H1 (cell line): ENCODE data around the gene OR52E8. TPM values are rescaled to one million over a fixed set of nuclear protein-coding genes. Genes with fewer than 3 reads are reported as not detected.

Source experiments
- CTCF ChIA-PET: fragments of 300-600 bp; sonication (Branson Sonifier 250); formaldehyde crosslinking; loops from one replicate; lab custom pipeline; 2021; ENCODE audit not compliant: partially characterized antibody; lab: Charles Lee
- POLR2A ChIA-PET: fragments of 300-600 bp; sonication (Branson Sonifier 250); formaldehyde crosslinking; loops from one replicate; lab custom pipeline; 2021; ENCODE audit warnings: inconsistent platforms; ENCODE audit not compliant: partially characterized antibody; lab: Charles Lee
- DNase-seq, 2 experiments: peaks; one replicate each; pipeline versions ENCODE4 v3.0.0 to v3.0.0-alpha.2; 2010 to 2022; ENCODE audit warnings: low spot score in 2 of 2, low read depth in 1 of 2, mixed read lengths in 1 of 2
- FAIRE-seq: peaks from 2 replicates; lab custom pipeline; 2011; peaks lifted over from hg19 to GRCh38; lab: Jason Lieb, UNC
- H2AFZ ChIP-seq: 2 replicates; pipeline ENCODE4 v1.8.1; 2012; ENCODE audit warnings: low read length, inconsistent platforms
- H2AK5ac ChIP-seq: 2 replicates; pipeline ENCODE4 v1.6.1; 2013; ENCODE audit warnings: low read depth, low read length
- H2BK120ac ChIP-seq: replicated peaks from 2 replicates; pipeline ENCODE3; 2013; ENCODE audit warnings: low read depth, low read length, inconsistent platforms
- H2BK12ac ChIP-seq: 2 replicates; pipeline ENCODE4 v1.6.1; 2013; ENCODE audit warnings: low read depth, low read length
- H2BK15ac ChIP-seq: 2 replicates; pipeline ENCODE4 v1.6.1; 2013; ENCODE audit warnings: low read length
- H2BK20ac ChIP-seq: 2 replicates; pipeline ENCODE4 v1.6.1; 2013; ENCODE audit warnings: low read length
- H2BK5ac ChIP-seq: 2 replicates; pipeline ENCODE4 v1.6.1; 2013; ENCODE audit warnings: low read depth, low read length
- H3K14ac ChIP-seq: 2 replicates; pipeline ENCODE4 v1.6.1; 2013; ENCODE audit warnings: inconsistent platforms; ENCODE audit not compliant: insufficient read length
- H3K18ac ChIP-seq: 2 replicates; pipeline ENCODE4 v1.6.1; 2013; ENCODE audit warnings: low read length; ENCODE audit errors: extremely low read depth
- H3K23ac ChIP-seq: 2 replicates; pipeline ENCODE4 v1.6.1; 2013; ENCODE audit warnings: inconsistent platforms; ENCODE audit not compliant: insufficient read length
- H3K23me2 ChIP-seq: 2 replicates; pipeline ENCODE4 v1.6.1; 2013; ENCODE audit warnings: low read depth, low read length
- H3K27ac ChIP-seq: 2 replicates; pipeline ENCODE4 v1.6.1; 2011; ENCODE audit warnings: low read depth, low read length, inconsistent platforms
- H3K27me3 ChIP-seq, 4 experiments: replicated peaks in 1 of 4; 1 replicate in 1 of 4; 2 replicates in 3 of 4; pipeline versions ENCODE4 v1.6.1 to v1.8.1; 2011 to 2013; ENCODE audit warnings: low read length in 3 of 4, mild to moderate bottlenecking in 3 of 4, inconsistent platforms in 2 of 4, mixed read lengths in 2 of 4, moderate library complexity in 1 of 4; ENCODE audit not compliant: control insufficient read depth in 3 of 4, insufficient read depth in 3 of 4; ENCODE audit errors: extremely low read depth in 1 of 4
- H3K36me3 ChIP-seq, 4 experiments: 2 replicates each; pipeline versions ENCODE4 v1.6.1 to v1.8.1; 2011 to 2013; ENCODE audit warnings: mild to moderate bottlenecking in 4 of 4, low read length in 3 of 4, moderate library complexity in 2 of 4, control low read depth in 1 of 4, inconsistent platforms in 1 of 4; ENCODE audit not compliant: insufficient read depth in 4 of 4, control insufficient read depth in 2 of 4
- H3K4ac ChIP-seq: replicated peaks from 2 replicates; pipeline ENCODE3; 2013; ENCODE audit warnings: low read length, low read depth, mixed read lengths, inconsistent platforms; ENCODE audit not compliant: insufficient read length
- H3K4me1 ChIP-seq, 4 experiments: replicated peaks in 1 of 4; 1 replicate in 1 of 4; 2 replicates in 3 of 4; pipeline versions ENCODE4 v1.6.1 to v1.8.1; 2011 to 2013; ENCODE audit warnings: low read length in 3 of 4, inconsistent platforms in 2 of 4, mixed read lengths in 1 of 4; ENCODE audit not compliant: insufficient read depth in 4 of 4, control insufficient read depth in 3 of 4
- H3K4me2 ChIP-seq, 2 experiments: 2 replicates each; pipeline versions ENCODE4 v1.6.1 to v1.8.1; 2011 to 2013; ENCODE audit warnings: low read depth in 2 of 2, low read length in 2 of 2, control low read depth in 1 of 2, inconsistent platforms in 1 of 2, mild to moderate bottlenecking in 1 of 2; ENCODE audit not compliant: insufficient read depth in 1 of 2
- H3K4me3 ChIP-seq, 4 experiments: fragments of 200-600, 300-600 bp in 1 of 4; sonication (generic), shearing (Covaris generic), sonication (Bioruptor Twin) in 1 of 4; 2 replicates each; pipeline versions ENCODE4 v1.5.1 to v1.8.1; 2011 to 2016; ENCODE audit warnings: low read length in 4 of 4, low read depth in 3 of 4, control low read depth in 2 of 4, inconsistent platforms in 2 of 4, mild to moderate bottlenecking in 2 of 4, mixed read lengths in 1 of 4, moderate library complexity in 1 of 4; ENCODE audit not compliant: insufficient read depth in 2 of 4; ENCODE audit errors: extremely low read depth in 1 of 4
- H3K56ac ChIP-seq: replicated peaks from 2 replicates; pipeline ENCODE3; 2013; ENCODE audit warnings: low read depth, mild to moderate bottlenecking, mixed read lengths, low read length, inconsistent platforms; ENCODE audit not compliant: insufficient read length
- H3K79me1 ChIP-seq: 2 replicates; pipeline ENCODE4 v1.6.1; 2013; ENCODE audit warnings: low read depth, low read length, control low read depth
- H3K79me2 ChIP-seq, 2 experiments: 2 replicates each; pipeline versions ENCODE4 v1.6.1 to v1.8.1; 2012 to 2013; ENCODE audit warnings: low read length in 2 of 2, mild to moderate bottlenecking in 2 of 2, inconsistent platforms in 1 of 2; ENCODE audit not compliant: insufficient read depth in 2 of 2, control insufficient read depth in 1 of 2
- H3K9ac ChIP-seq, 4 experiments: replicated peaks in 1 of 4; 1 replicate in 1 of 4; 2 replicates in 3 of 4; pipeline versions ENCODE4 v1.6.1 to v1.8.1; 2011 to 2013; ENCODE audit warnings: low read depth in 3 of 4, low read length in 3 of 4, control low read depth in 2 of 4, mild to moderate bottlenecking in 2 of 4, moderate library complexity in 2 of 4, inconsistent platforms in 1 of 4; ENCODE audit errors: extremely low read depth in 1 of 4
- H3K9me3 ChIP-seq, 2 experiments: 2 replicates each; pipeline versions ENCODE4 v1.6.1 to v1.8.1; 2012 to 2013; ENCODE audit warnings: mild to moderate bottlenecking in 2 of 2, moderate library complexity in 2 of 2, control low read depth in 1 of 2, inconsistent platforms in 1 of 2, low read depth in 1 of 2, low read length in 1 of 2, mixed read lengths in 1 of 2; ENCODE audit not compliant: insufficient read depth in 2 of 2
- H4K20me1 ChIP-seq, 2 experiments: replicated peaks in 1 of 2; 2 replicates each; pipeline versions ENCODE3 to v1.8.1; 2011 to 2013; ENCODE audit warnings: inconsistent platforms in 2 of 2, low read length in 2 of 2, mild to moderate bottlenecking in 1 of 2; ENCODE audit not compliant: insufficient read depth in 2 of 2, control insufficient read depth in 1 of 2
- H4K5ac ChIP-seq: 2 replicates; pipeline ENCODE4 v1.6.1; 2013; ENCODE audit warnings: low read length, low read depth, mixed read lengths, inconsistent platforms; ENCODE audit not compliant: insufficient read length
- H4K8ac ChIP-seq: 2 replicates; pipeline ENCODE4 v1.8.0; 2013; ENCODE audit warnings: mild to moderate bottlenecking, moderate library complexity, low read length, inconsistent platforms; ENCODE audit not compliant: insufficient read depth; ENCODE audit errors: extremely low read depth
- H4K91ac ChIP-seq: replicated peaks from 2 replicates; pipeline ENCODE3; 2013; ENCODE audit warnings: low read length, mixed read lengths, inconsistent platforms; ENCODE audit not compliant: insufficient read length
- CBX8 ChIP-seq: fragments of 300-800, 300-1000 bp; sonication (generic); IDR thresholded peaks from 2 replicates; pipeline ENCODE4 v1.7.1; 2016; ENCODE audit warnings: low read depth, low read length, borderline replicate concordance
- CHD1 ChIP-seq: IDR thresholded peaks from 2 replicates; pipeline ENCODE4 v1.6.1; 2012; ENCODE audit warnings: low read depth, low read length, improper control_type of control experiment
- CTCF ChIP-seq, 3 experiments: IDR thresholded peaks; 1 replicate in 2 of 3; 2 replicates in 1 of 3; pipeline versions ENCODE4 v1.5.1 to v1.6.1; 2011; ENCODE audit warnings: low read length in 3 of 3, mild to moderate bottlenecking in 3 of 3, inconsistent platforms in 2 of 3, low read depth in 1 of 3, moderate library complexity in 1 of 3; ENCODE audit not compliant: insufficient read depth in 1 of 3; ENCODE audit errors: control extremely low read depth in 1 of 3
- EZH2 ChIP-seq: fragments of 200-600 bp; sonication (generic); IDR thresholded peaks from 2 replicates; pipeline ENCODE4 v1.7.1; 2012; ENCODE audit warnings: low read depth, mild to moderate bottlenecking, moderate library complexity, low read length, inconsistent platforms; ENCODE audit not compliant: severe bottlenecking
- MAFK ChIP-seq: IDR thresholded peaks from 2 replicates; pipeline ENCODE4 v1.6.1; 2012; ENCODE audit warnings: low read depth, mild to moderate bottlenecking, improper control_type of control experiment, low read length
- MAX ChIP-seq: IDR thresholded peaks from 2 replicates; pipeline ENCODE4 v1.6.1; 2012; ENCODE audit warnings: inconsistent platforms
- POLR2A ChIP-seq, 2 experiments: IDR thresholded peaks; 1 replicate in 1 of 2; 2 replicates in 1 of 2; pipeline ENCODE4 v1.6.1; 2011; ENCODE audit warnings: low read depth in 2 of 2, low read length in 2 of 2, mild to moderate bottlenecking in 2 of 2; ENCODE audit errors: control extremely low read depth in 1 of 2
- POLR2AphosphoS5 ChIP-seq: IDR thresholded peaks from 2 replicates; pipeline ENCODE4 v1.6.1; 2011; ENCODE audit warnings: low read depth, low read length
- RNF2 ChIP-seq: fragments of 200-900, 300-1000 bp; sonication (generic); IDR thresholded peaks from 2 replicates; pipeline ENCODE4 v1.7.1; 2016; ENCODE audit warnings: borderline replicate concordance, low read depth, mild to moderate bottlenecking, antibody characterized with exemption, low read length; ENCODE audit not compliant: poor library complexity, severe bottlenecking; ENCODE audit errors: missing control alignments
- SAP30 ChIP-seq: fragments of 300-600 bp; sonication (generic); IDR thresholded peaks from 2 replicates; pipeline ENCODE4 v1.7.1; 2012; ENCODE audit warnings: low read length, moderate library complexity, mild to moderate bottlenecking, inconsistent platforms; ENCODE audit not compliant: insufficient read depth, insufficient replicate concordance
- TAF1 ChIP-seq: IDR thresholded peaks from 2 replicates; pipeline ENCODE4 v1.6.1; 2011; ENCODE audit warnings: mild to moderate bottlenecking, low read depth, low read length
- TBP ChIP-seq: IDR thresholded peaks from 2 replicates; pipeline ENCODE4 v1.6.1; 2011; ENCODE audit warnings: low read depth, low read length, improper control_type of control experiment
- WGBS, 2 experiments: shearing (Covaris generic) in 1 of 2; methylation state at CpG; one replicate each; pipeline versions ENCODE4 v1.1.6 to v1.1.7; 2013 to 2015; ENCODE audit warnings: low lambda C conversion rate in 2 of 2, mixed read lengths in 2 of 2, inconsistent platforms in 1 of 2, low coverage in 1 of 2, missing lambda C conversion rate in 1 of 2; ENCODE audit not compliant: insufficient replicate concordance in 2 of 2, insufficient coverage in 1 of 2, insufficient read length in 1 of 2; ENCODE audit errors: extremely low coverage in 1 of 2, missing lambda C conversion rate in 1 of 2; 5-methylcytosine and 5-hydroxymethylcytosine counted together
- polyA plus RNA-seq, 7 experiments: library from polyadenylated mRNA; depleted of rRNA in 3 of 7; stranded (reverse) in 5 of 7; unstranded in 2 of 7; fragments of >200 nt in 5 of 7; fragments of 200-250 nt in 2 of 7; gene quantifications; 1 replicate in 5 of 7; 2 replicates in 1 of 7; 4 replicates in 1 of 7; pipeline versions ENCODE4 v1.2.1 to v1.2.3, GENCODE V29; 2011 to 2013; ENCODE audit warnings: missing spikeins in 2 of 7, mixed read lengths in 2 of 7
- total RNA-seq: library from RNA; stranded (reverse); fragmentation: NEBNext Ultra II Directional; extraction: Animal tissue kit (Norgen Biotek cat#: 25700); gene quantifications from 2 replicates; pipeline ENCODE4 v1.2.1, GENCODE V29; 2021

OR52E8 gene
- total and polyA plus RNA-seq, 2 of the 8 experiments (the other 6 are each of a cell fraction or from before 2014, with no cell fraction given) = not detected

GRCh38 chr11:5837695-5838094, 19.8 kb downstream of the OR52E8 start:
- FAIRE-seq (no peak), DNase-seq (no peak)
- no peak overlapping the region for H3K4ac ChIP-seq
- no peaks in the 10 kb centered on the region for H3K79me1 ChIP-seq
- 82% methylated on average over 2 of the region's 2 CpGs; no CpG with 5 or more reads in 1 of the 2 experiments for WGBS, 2 experiments
- H2BK120ac ChIP-seq = no peak overlapping the region
- no peaks in the 10 kb centered on the region for H3K79me2 ChIP-seq
- no peak overlapping the region for H2BK15ac ChIP-seq
- no peak overlapping the region for H4K5ac ChIP-seq
- H4K20me1 ChIP-seq = no peaks in the 10 kb centered on the region
- H3K23me2 ChIP-seq = no peaks in the 10 kb centered on the region
- no peak overlapping the region for H3K9ac ChIP-seq
- no peak overlapping the region for H2BK20ac ChIP-seq
- no peak overlapping the region for H2AK5ac ChIP-seq
- no peak overlapping the region for H3K27ac ChIP-seq
- H2BK5ac ChIP-seq = no peak overlapping the region
- H3K23ac ChIP-seq = no peak overlapping the region
- H3K4me3 ChIP-seq = no peak overlapping the region
- no peak overlapping the region for H4K8ac ChIP-seq
- no peaks in the 10 kb centered on the region for H3K4me1 ChIP-seq
- H3K56ac ChIP-seq = no peak overlapping the region
- H3K18ac ChIP-seq = no peak overlapping the region
- H3K14ac ChIP-seq = no peak overlapping the region
- no peak overlapping the region for H2AFZ ChIP-seq
- POLR2A ChIA-PET = no interaction called here
- H2BK12ac ChIP-seq = no peak overlapping the region
- CTCF ChIA-PET = no interaction called here
- H3K36me3 ChIP-seq = no peaks in the 10 kb centered on the region
- H3K4me2 ChIP-seq = no peak overlapping the region
- H3K27me3 ChIP-seq = no peaks in the 10 kb centered on the region
- no peak overlapping the region for H4K91ac ChIP-seq
- H3K9me3 ChIP-seq = no peaks in the 10 kb centered on the region
- TF ChIP-seq SAP30 (no peak), POLR2AphosphoS5 (no peak), CBX8 (no peak), MAX (no peak), POLR2A (IDR thresholded peaks at IDR 0.05; ENCODE audit: control extremely low read depth in 1 of 2, low read depth in 2 of 2, low read length in 2 of 2) (no peak), CTCF (IDR thresholded peaks at IDR 0.05; ENCODE audit: control extremely low read depth in 1 of 3, insufficient read depth in 1 of 3, low read depth in 1 of 3, low read length in 3 of 3) (no peak), EZH2 (no peak), MAFK (no peak), CHD1 (no peak), TAF1 (no peak), TBP (no peak), RNF2 (no peak)
